ENCODE measurements around the gene USH2A. TPM values are rescaled to one million over a fixed set of nuclear protein-coding genes. Genes with fewer than 3 reads are reported as not detected.

The USH2A gene
- total RNA-seq, 1 donor from 2014 or later: 0.04 TPM

- no peaks in the 10 kb centered on the region for H3K9me3 Mint-ChIP-seq
- H3K27ac Mint-ChIP-seq: no peak overlapping the region
These were observed 545.1 kb downstream of the USH2A start for GRCh38 chr1:215878128-215878527.

DNA sequence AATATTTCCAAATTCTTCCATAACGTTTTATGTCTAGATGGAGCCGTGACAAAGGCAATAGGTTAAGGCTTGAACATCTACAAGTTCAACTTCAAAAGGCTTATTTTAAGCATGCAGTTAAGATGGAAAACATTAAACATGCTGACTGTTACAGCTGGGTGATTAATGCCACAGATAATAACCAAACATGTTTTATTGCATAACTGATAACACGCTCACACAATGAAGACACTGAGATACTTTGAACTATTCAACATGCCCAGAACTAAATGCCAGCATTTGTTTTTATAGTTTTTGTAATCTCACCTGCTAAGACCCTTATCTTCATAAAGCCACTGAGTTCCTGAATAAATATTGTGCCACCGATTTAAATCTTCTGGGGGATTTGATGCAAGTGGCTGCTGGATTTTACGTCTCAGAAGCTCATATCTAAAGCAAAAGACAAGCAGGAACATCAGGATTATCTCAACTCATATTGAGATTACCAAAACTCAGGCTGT, 545.7 kb downstream of the USH2A start:
- H3F3A ChIP-seq (ENCODE audit: low read depth): no peaks in the 10 kb centered on the region

More at GRCh38 chr1:215878128-215878527, 545.1 kb downstream of the USH2A start:
- Histone ChIP-seq H3K79me2 (ENCODE audit: low read depth) (no peaks in the 10 kb centered on the region), H3K27ac (no peak overlapping the region), H3K4me2 (no peak overlapping the region), H3K27me3 (no peaks in the 10 kb centered on the region), H2AFZ (replicated peaks) (no peak overlapping the region), H3K4me1 (no peaks in the 10 kb centered on the region), H3K9ac (no peak overlapping the region), H3K9me3 (ENCODE audit: low read depth) (no peaks in the 10 kb centered on the region), H3F3A (ENCODE audit: low read depth) (no peaks in the 10 kb centered on the region), H3K4me3 (no peak overlapping the region), H3K36me3 (no peaks in the 10 kb centered on the region), H4K20me1 (ENCODE audit: low read depth) (no peaks in the 10 kb centered on the region)
- H3K27me3 Mint-ChIP-seq (ENCODE audit: insufficient read depth, low read depth): no peaks in the 10 kb centered on the region
- H3K36me3 Mint-ChIP-seq: no peaks in the 10 kb centered on the region
- no peaks in the 10 kb centered on the region for H3K4me1 Mint-ChIP-seq
- no peak overlapping the region for H3K4me3 Mint-ChIP-seq
- no peak for DNase-seq (ENCODE audit: low spot score)
- TF ChIP-seq CTCF (IDR thresholded peaks at IDR 0.05) (no peak), EZH2phosphoT487 (IDR thresholded peaks at IDR 0.05) (no peak)

GRCh38 chr1:215875712-215876111, 547.5 kb downstream of the USH2A start:
- Histone ChIP-seq H4K20me1 (ENCODE audit: low read depth) (no peaks in the 10 kb centered on the region), H3K27me3 (no peaks in the 10 kb centered on the region), H3F3A (ENCODE audit: low read depth) (no peaks in the 10 kb centered on the region), H3K4me3 (no peak overlapping the region), H3K9ac (no peak overlapping the region), H3K9me3 (ENCODE audit: low read depth) (no peaks in the 10 kb centered on the region), H3K4me1 (no peaks in the 10 kb centered on the region), H3K27ac (no peak overlapping the region), H3K79me2 (ENCODE audit: low read depth) (no peaks in the 10 kb centered on the region), H3K4me2 (no peak overlapping the region), H2AFZ (replicated peaks) (no peak overlapping the region), H3K36me3 (no peaks in the 10 kb centered on the region)
- Mint-ChIP-seq H3K4me1 (no peaks in the 10 kb centered on the region), H3K27me3 (ENCODE audit: insufficient read depth, low read depth) (no peaks in the 10 kb centered on the region), H3K27ac (no peak overlapping the region), H3K36me3 (no peaks in the 10 kb centered on the region), H3K4me3 (no peak overlapping the region), H3K9me3 (no peaks in the 10 kb centered on the region)
- DNase-seq (ENCODE audit: low spot score): no peak
- no peak for TF ChIP-seq CTCF (IDR thresholded peaks at IDR 0.05)
- no peak for TF ChIP-seq EZH2 (IDR thresholded peaks at IDR 0.05)
- TF ChIP-seq EZH2phosphoT487 (IDR thresholded peaks at IDR 0.05): no peak

More for the DNA sequence above, 545.7 kb downstream of the USH2A start:
- H2AFZ ChIP-seq (replicated peaks): no peak overlapping the region
- no peak overlapping the region for H3K27ac ChIP-seq
- H3K27me3 Mint-ChIP-seq (ENCODE audit: insufficient read depth, low read depth): no peaks in the 10 kb centered on the region
- H3K9me3 ChIP-seq (ENCODE audit: low read depth): no peaks in the 10 kb centered on the region
- H3K4me3 ChIP-seq: no peak overlapping the region
- no peak overlapping the region for H3K27ac Mint-ChIP-seq
- no peaks in the 10 kb centered on the region for H3K79me2 ChIP-seq (ENCODE audit: low read depth)
- H3K36me3 Mint-ChIP-seq: no peaks in the 10 kb centered on the region
- no peaks in the 10 kb centered on the region for H3K4me1 ChIP-seq
- H3K4me1 Mint-ChIP-seq: no peaks in the 10 kb centered on the region
- TF ChIP-seq EZH2 (IDR thresholded peaks at IDR 0.05) (no peak), EZH2phosphoT487 (IDR thresholded peaks at IDR 0.05) (no peak), CTCF (IDR thresholded peaks at IDR 0.05) (no peak)
- H3K9me3 Mint-ChIP-seq: no peaks in the 10 kb centered on the region
- H3K27me3 ChIP-seq: no peaks in the 10 kb centered on the region
- H3K36me3 ChIP-seq: no peaks in the 10 kb centered on the region
- no peaks in the 10 kb centered on the region for H4K20me1 ChIP-seq (ENCODE audit: low read depth)
- no peak overlapping the region for H3K4me3 Mint-ChIP-seq
- DNase-seq (ENCODE audit: low spot score): no peak
- H3K4me2 ChIP-seq: no peak overlapping the region
- H3K9ac ChIP-seq: no peak overlapping the region
